NB4 (cell line): ENCODE measurements around the gene C6orf62.

Experiments
- CTCF ChIP-seq: IDR thresholded peaks from one replicate; pipeline ENCODE4 v1.5.1; 2012; ENCODE audit warnings: low read depth, low read length
- MAX ChIP-seq: IDR thresholded peaks from 2 replicates; pipeline ENCODE4 v1.6.1; 2011; ENCODE audit warnings: low read depth, low read length
- POLR2A ChIP-seq: IDR thresholded peaks from 2 replicates; pipeline ENCODE4 v1.6.1; 2011; ENCODE audit warnings: mild to moderate bottlenecking; ENCODE audit not compliant: insufficient read length; ENCODE audit errors: extremely low read depth

- TF ChIP-seq CTCF: no peak
- no peak for TF ChIP-seq POLR2A
- TF ChIP-seq MAX: no peak
Observed at GRCh38 chr6:24743265-24743943, 24.4 kb upstream of the C6orf62 start.
